GM19455 (cell line): ENCODE results near the gene KCNIP4.

Experiments used
- ATAC-seq: cut with Tn5 transposase; IDR thresholded peaks from one replicate; pipeline ENCODE4 v1.9.1; 2021; ENCODE audit not compliant: unreplicated experiment

Gene KCNIP4

DNA sequence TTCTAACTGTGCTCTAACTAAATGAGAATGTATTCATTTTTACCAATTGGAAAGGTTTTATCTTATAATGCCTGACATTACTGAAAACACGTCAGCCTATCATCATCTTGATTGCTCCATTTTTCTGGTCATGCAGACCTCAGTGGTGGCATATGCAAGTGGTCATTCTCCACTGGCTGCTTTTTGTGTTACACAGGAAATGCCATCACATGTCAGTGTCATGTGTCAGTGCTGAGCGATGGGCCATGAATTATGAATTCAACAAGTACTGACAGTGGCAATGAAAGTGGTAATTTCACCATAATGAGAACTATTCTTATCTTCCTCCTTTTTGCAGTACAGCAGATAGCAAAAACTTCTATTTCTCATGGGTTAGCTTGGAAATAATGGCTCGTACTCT, 1057.8 kb downstream of the KCNIP4 start:
- no peak for ATAC-seq

DNA sequence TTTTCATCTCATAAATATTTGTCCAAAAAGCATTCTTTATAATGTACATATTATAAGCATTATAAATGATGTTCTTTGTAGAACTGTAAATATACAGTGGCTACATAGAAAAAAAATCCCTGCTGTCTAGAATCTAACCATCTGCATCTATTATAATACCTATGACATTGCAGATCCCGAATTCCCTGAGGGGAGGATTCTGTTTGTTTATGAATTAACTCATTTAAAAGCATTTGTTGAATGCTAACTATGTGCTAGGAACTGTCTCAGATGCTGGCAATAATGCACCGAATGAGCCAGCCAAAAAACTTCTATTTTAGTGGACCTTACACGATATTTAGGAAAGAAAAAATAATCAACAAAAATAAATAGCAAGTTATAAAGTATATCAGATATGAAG, 1058.7 kb downstream of the KCNIP4 start:
- no peak for ATAC-seq

DNA sequence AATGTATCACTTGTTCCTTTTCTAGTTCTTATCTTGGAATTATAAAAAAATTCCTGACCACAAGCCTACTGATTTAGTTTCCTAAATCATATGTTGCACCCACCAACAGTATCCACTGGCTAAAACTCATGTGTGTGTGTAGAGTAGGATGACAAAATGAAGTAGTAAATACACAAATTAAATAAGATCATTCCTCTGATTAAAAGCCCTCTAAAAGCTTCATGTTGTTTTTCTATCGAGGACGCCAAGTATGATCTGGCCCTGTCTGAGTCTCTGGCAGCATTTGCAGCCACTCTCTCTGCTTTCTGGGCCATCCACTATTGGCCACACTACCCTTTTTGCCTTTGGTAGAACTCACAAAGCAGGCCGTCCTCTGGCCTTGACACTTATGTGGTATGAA, 1064.9 kb downstream of the KCNIP4 start:
- ATAC-seq, result no peak

DNA sequence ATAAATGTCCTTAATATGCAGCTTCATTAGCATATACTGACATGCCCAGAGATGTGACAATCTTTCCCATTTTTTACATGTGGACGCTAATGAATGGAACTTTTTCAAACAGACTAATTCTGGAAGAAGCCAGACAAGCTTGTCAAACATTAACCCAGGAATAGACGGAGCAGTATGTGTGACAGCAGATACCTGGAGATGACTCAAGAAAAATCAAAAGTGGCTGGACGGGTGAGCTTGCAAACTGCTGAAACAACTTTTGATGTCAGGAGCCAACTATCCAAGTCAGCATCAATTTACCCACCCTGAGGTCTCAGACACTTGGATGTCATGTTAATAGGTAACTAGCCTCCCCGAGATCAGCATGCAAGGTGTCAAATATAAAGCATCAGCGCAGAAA, 1065.3 kb downstream of the KCNIP4 start:
- ATAC-seq, result no peak

DNA sequence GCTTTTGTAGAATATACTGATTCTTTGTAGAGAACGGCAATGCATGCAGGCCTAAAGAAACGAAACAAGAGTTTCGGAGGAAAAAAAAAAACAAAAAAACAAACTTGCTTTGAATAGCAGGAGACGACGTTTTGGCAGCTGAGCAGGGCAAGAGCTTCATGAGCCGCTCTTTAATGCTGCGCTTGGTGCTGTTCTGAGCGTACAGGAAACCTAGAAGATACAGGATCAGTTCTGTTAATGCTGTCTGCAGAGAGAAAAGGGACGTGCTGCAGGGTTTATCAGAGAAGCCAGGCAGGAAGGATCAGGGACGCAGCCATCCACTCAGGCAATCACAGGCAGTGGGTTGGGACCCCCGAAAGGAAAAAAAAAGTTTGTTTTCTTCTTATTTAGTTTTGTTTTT, 1066.1 kb downstream of the KCNIP4 start:
- no peak for ATAC-seq

DNA sequence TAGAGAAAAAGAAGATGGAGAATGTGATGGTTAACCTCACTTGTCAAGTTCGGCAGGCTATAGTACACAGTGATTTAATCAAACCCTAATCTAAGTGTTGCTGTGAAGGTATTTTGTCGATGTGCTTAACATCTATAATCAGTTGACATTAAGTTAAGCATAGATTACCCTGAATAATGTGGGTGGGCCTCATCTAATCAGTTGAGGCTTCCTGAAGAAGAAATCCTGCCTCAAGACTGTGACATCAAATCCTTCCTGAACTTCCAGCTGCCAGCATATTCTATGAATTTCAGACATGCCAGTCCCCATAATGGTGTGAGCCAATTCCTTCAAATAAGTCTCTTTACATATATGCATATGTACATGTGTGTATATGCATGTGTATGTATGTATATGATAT, 1066.9 kb downstream of the KCNIP4 start:
- no peak for ATAC-seq

DNA sequence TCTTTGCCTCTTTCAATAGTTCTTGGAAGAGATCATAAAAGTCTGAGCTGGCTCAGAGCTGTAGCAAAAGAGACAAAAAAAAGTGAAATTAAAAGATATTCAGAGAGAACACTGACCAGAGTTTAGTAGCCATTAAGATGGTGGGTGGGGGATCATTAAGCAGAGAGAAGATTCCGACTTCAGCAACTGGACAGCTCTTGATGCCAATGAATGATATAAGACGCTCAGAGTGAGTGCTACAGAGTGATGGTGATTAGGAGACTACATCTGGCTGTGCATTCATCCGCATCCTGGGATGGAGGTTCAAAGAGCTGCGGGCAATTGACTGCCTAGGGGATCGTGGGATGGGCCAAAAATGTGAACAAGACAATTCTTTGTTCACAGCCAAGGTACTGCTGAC, 1069.8 kb downstream of the KCNIP4 start:
- ATAC-seq, result no peak

DNA sequence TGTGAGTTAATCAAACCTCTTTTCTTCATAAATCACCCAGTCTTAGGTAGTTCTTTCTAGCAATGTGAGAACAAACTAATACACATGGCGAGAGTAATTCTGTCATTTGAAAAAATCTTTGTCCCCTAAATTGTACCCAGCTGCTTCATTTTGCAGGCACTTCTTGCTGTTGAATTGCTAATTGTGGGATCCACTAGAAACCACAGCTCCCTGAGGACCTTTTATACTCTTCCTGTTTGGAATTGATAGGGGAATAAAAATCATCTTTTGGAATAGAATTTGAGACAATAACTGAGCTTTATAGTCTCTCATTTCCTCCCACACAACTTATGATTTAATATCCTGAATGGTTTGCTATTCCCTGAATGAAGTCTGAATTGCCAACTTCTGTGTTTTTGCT, 1078.1 kb downstream of the KCNIP4 start:
- ATAC-seq, result no peak

DNA sequence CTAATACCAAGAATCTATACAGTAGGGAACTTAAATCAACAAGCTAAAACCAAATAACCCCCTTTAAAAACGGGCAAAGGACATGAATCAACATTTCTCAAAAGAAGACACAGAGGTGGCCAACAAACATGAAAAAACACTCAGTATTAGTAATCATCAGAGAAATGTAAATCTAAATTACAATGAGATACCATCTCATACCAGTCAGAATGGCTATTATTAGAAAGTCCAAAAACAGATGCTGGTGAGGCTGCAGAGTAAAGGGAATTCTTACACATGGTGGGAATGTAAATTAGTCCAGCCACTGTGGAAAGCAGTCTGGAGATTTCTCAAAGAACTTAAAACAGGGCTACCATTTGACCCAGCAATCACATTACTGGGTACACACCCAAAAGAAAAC, 1080.5 kb downstream of the KCNIP4 start:
- ATAC-seq, result no peak

DNA sequence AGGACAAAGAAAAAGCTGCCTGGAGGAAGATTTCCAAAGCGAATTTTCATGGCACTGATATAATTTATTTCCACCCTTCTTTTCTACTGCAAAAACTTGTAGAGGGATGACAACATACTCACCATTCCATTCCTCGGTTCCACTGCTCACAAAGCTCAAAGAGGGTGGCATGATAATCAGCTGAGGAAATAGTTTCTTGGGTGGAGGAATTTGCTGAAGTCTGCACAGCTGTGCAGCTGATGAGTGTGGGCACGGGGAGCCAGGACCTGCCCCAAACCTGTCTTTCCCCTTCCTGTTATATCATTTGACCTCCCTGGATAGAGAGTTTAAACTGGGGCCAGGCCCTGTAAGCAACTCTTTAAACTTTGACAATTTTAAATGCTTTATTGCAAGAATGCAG, 1087.7 kb downstream of the KCNIP4 start:
- no peak for ATAC-seq

DNA sequence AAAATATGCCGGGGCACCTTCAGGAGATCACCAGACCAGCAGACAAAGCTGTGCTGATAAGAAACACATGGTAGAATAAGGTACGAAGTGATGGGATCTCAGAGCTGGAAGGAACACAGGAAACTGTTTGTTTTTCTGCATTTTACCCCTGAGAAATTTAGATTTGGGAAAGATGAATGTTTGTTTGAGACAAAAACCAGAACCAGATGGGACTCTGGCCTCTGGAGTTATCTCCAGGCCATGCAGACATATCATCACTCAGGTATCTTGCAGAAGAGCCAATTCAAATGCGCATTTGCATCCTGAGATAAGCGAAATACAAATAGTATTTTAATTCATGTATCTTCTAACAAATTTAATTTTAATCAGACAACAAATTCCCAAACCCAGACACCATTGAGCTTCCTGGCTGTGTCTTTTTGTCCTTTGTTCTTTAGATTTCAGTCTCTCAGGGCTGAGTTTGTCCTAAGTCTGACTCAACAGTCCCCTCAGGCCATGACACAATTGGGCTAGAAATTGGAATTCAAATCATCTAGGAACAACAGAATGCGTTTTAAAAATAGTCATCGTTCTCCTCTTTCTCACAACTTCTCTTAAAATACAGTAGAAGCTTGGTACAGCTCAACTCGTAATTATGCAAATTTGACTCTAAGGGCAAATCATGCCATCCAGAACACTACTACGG, 1089.3 kb downstream of the KCNIP4 start:
- ATAC-seq, result no peak

DNA sequence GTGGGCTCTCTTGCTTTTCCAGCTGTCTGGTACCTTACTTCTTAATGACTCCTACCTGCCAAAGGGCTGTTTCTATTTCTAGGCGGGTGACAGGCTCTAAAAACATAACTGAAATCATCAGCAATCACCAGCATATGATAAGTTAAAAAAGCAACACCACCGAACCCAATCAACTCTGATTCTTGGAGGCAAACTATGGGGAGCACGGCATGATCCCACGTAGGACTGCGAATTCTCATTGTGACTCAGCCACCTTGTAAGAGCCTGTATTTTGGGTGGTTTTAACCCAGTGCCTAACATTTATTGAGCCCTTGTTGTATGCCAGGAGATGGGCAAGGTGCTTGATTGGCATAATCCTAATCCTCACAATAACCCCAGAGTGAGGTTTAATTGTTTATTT, 1091.5 kb downstream of the KCNIP4 start:
- ATAC-seq, result no peak

DNA sequence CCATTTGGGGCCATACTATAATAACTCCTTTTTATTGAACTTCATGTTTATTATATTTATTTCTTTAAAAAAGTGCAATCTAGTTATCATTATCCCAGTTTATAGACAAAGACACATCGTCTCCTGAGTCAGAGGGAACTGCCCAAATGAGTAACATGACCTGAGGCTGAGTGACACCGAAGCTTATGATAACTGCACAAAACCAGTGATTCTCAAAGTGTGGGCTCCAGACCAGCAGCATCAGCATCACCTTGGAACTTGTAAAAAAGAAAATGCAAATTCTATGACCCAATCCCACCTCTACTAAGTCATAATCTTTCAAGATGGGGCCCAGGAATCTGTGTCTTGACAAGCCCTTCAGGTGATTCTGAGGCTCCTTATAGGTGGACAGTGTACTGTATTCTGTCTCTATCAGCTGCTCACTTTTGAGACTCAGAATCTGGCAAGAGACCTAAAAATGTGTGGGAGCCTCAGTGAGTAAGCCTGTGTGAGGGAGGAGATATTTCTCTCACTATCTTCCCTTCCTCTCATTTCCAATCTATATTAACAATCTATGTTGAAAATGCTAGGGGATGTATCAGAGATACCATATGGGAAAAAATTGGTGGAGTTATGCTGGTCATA, 1101.3 kb downstream of the KCNIP4 start:
- no peak for ATAC-seq

DNA sequence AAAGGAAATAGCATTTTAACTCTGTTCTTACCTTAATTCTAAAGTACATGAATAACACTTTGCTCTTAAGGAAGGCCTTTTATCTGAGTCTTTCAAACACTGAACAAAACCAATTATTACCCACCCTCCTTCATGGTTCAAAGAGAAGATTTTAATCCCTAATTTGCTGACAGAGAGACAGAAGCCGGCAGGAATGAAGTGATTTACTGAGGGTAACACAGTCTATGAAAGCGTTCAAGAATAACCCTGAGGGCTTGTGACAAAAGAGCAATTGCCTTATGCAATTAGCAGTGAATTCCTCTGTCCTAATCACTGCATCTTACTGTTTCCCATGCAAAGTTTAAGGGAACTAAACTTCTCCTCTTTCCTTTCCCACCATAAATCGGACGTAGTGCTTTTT, 1104.3 kb downstream of the KCNIP4 start:
- ATAC-seq, result no peak

DNA sequence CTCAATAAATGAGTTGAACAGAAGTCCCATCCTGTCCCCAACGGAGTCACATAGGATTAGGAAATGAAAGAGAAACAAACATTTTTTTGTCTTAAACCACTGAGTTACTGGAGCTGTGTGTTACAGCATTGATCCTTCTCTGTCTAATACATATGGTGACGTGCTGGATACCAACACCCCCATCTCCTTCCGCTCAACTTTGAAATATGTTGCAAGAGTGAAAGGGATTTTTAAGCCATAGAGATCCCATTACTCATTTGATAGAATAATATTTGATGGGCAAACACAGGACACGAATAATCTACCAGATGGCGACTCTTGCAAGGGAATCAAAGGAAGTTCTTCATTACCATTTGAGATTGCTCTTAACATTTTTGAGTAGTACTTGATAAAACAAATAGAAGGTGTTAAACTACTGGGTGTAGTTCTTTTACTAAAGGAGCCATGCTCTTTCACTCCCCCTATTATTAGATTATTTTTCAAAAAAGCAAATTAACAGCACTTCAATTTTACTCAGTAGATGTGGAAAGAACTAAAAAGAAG, 1107.9 kb downstream of the KCNIP4 start:
- no peak for ATAC-seq

DNA sequence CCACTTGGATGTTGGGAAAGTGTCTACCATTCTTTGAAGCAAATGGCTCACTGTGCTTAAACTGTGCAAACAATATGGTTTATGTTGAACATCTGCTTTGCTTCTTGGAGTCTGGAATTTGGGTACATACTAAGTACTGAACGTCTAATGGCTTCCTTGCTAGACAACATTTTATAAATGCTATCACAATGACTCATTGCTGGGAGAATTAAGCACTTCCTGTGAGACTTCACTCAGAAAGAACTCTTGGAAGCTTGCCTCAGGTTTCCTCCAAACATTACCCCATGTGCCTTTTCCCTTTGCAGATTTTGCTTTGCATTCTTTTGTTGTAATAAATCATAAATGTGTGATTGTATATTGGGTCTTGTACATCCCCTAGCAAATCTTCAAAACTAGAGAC, 1108.6 kb downstream of the KCNIP4 start:
- no peak for ATAC-seq

DNA sequence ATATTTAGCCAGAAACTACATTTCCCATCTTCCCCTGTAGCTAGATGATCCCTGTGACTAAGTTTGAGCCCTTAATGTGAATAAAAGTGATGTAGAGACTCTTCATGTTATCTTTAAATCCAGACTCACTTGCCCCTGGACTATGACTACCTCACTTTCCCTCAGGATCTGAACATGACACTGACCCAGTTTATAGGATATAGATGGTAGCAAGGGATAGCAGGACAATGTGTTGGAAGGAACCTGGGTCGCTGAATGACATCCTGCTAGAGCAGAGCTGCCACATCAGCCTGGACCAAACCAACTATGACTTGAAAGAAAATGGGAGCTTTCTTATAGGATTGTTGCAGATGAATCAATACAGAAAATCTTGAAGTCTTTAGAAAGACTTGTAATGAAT, 1110.1 kb downstream of the KCNIP4 start:
- ATAC-seq, result no peak

DNA sequence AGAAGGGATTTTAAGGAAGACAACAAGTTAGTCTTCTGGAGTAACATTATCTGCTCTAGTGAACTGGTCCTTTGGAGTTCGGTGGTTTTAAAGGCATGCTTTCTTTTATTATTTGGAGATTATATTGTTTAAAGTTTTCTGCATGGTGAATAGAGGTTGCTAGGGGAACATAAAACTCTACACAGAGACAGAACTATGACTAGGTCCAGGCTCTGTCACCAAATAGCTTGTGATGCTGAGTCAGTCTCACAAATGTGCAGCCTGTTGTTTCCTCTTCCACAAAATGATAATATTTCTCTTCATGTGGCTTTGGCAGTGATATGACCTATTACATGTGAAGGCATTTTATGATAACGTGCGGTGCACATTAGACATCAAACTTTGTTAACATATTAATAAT, 1115.7 kb downstream of the KCNIP4 start:
- ATAC-seq, result no peak

DNA sequence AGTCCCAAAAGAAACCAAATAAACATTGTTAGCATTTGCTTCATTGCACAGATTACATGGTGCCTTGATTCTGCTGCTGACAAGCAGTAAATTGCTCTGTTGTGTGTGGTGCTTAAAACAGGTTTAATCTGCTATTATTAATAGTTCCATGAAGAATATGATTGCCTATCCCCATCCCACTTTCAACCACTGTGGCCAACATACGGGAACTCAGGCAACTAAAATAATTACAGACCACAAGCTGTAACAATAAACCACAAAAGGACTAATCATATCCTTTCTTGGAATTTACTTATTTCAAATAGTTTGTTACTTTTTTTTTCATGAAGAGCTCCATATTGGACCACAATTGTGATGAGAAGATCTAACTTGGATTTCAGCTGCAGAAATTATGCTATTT, 1116.8 kb downstream of the KCNIP4 start:
- no peak for ATAC-seq

DNA sequence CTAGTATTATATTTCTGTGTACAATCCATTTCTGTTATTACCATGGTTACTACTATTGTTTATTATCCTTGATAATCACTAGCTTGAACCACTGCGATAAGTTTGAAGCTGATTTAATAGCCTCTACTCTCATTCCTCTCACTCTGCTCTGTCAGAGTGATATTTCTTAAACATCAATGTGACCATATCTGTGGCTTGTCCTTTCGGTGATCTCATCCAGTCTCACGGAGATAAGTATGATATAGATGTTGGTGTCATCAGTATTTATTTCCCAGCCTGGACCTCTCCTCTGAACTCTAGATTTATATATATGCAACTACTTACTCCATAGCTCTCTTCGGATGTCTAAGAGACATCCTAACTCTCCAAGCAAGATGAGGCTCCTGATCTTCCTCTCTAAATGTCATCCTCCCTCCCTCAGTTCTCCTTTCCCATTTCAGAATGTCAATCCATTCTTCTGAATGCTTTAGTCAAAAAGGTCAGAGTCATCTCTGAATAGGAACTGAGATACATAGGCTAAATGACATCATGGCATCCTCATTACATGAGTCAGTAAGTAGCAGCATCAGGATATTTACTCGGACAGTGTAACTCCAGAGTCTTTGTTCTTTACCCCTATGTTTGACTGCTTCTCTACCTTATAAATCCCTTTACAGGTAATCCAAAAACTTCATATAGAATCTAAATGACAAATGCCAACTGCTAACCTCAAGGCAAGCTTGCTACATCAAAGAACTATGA, 1118.8 kb downstream of the KCNIP4 start:
- ATAC-seq, result no peak

DNA sequence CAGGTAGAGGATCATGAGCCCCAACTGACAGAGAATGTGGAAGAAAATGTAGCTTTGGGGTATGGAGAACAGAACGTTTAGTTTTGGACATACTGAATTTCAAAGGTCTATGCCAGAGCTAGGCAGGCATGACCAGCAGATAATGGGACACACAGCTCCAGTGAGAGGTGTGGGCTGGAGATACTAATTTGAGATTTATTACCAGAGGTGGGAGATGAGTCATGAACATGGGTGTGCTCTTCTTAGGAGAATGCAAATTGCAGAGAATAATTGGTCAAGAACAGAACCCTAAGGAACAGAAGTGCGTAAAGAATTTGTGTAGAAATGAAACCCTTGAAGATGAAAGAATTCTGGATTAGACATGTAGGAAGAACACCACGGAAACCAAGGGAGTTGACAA, 1123.1 kb downstream of the KCNIP4 start:
- ATAC-seq, result no peak

DNA sequence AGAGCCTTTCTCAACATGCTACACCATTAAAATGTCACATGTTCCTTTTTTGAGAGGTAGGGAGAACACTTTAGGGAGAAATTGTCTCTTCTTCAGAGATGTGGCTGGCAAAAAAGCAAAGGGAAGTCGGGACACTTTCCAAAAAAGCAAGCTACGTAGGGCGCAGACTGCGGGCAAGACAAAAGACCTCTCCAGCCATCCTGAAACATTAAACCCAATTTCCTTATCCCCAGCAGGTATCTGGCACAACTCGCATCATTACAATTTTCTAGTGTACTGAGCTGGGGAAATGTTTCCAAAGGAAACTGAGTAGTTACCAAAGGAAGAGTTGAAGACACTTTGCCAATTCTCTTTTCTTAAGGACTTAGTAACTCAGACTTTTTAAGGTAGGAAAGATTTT, 1132.3 kb downstream of the KCNIP4 start:
- no peak for ATAC-seq
